Epithelial cell of proximal tubule (primary cell): ENCODE measurements around the gene ATP5ME. TPM values are rescaled to one million over a fixed set of nuclear protein-coding genes. Genes with fewer than 3 reads are reported as not detected.

Experiments used
- DNase-seq: peaks from one replicate; pipeline ENCODE4 v3.0.0-alpha.2; 2011; ENCODE audit warnings: low read depth
- H3K4me3 ChIP-seq: 2 replicates; pipeline ENCODE4 v1.5.1; 2011; ENCODE audit warnings: low read depth, mild to moderate bottlenecking, low read length
- CTCF ChIP-seq: conservative IDR thresholded peaks from 2 replicates; pipeline ENCODE4 v1.5.1; 2012; ENCODE audit warnings: low read depth, mild to moderate bottlenecking, low read length
- total RNA-seq: library from RNA; depleted of rRNA; stranded (reverse); fragments of >200 nt; gene quantifications from 2 replicates; pipeline ENCODE4 v1.2.3, GENCODE V29; 2015

ATP5ME gene
- total RNA-seq = 138 and 192 TPM in 2 replicates

- peak; percentile 89 for TF ChIP-seq CTCF
- peak within 1 kb of the TSS; percentile 98 for H3K4me3 ChIP-seq
- DNase-seq = peak; percentile 64
Observed at GRCh38 chr4:674172-675035, at the start of gene ATP5ME, which contains the start of gene MYL5. Gene ATP5ME, minus strand, starts transcription at chr4:674276. Its CDS starts 29 bp downstream, at chr4:674247. Gene MYL5, plus strand, starts transcription at chr4:674542. Its CDS starts 3,485 bp downstream, at chr4:678027.

GRCh38 chr4:722851-723360 lies 48.8 kb upstream of the ATP5ME start:
- H3K4me3 ChIP-seq = no peak overlapping the region
- DNase-seq = no peak
- no peak for TF ChIP-seq CTCF

- DNase-seq = no peak
- no peak for TF ChIP-seq CTCF
- no peak overlapping the region for H3K4me3 ChIP-seq
Observed at GRCh38 chr4:722169-722725, 48.2 kb upstream of the ATP5ME start.

GRCh38 chr4:721261-722168 lies 47.4 kb upstream of the ATP5ME start:
- no peak overlapping the region for H3K4me3 ChIP-seq
- no peak for DNase-seq
- TF ChIP-seq CTCF = no peak

- H3K4me3 ChIP-seq = no peak overlapping the region
- TF ChIP-seq CTCF = no peak
- DNase-seq = no peak
Observed at GRCh38 chr4:720111-720860, 46.2 kb upstream of the ATP5ME start.

GRCh38 chr4:718460-718859 lies 44.4 kb upstream of the ATP5ME start:
- no peak for DNase-seq
- no peak for TF ChIP-seq CTCF

More at GRCh38 chr4:718460-718859, 44.4 kb upstream of the ATP5ME start:
- H3K4me3 ChIP-seq = no peak overlapping the region
